ENCODE results near the gene POLA1. TPM values are rescaled to one million over a fixed set of nuclear protein-coding genes. Genes with fewer than 3 reads are reported as not detected.

Gene POLA1
- total and polyA plus RNA-seq, 2 experiments from 2014 or later = 4.9 to 19.0 TPM

- Histone ChIP-seq H3K4me1 (ENCODE audit: insufficient read depth) (no peaks in the 10 kb centered on the region), H2AFZ (no peak overlapping the region), H3K27me3 (no peaks in the 10 kb centered on the region), H3K79me2 (no peaks in the 10 kb centered on the region), H3K36me3 (replicated peaks; ENCODE audit: insufficient read depth, low read depth) (no peaks in the 10 kb centered on the region), H3K9me3 (ENCODE audit: low read depth) (no peaks in the 10 kb centered on the region), H4K20me1 (ENCODE audit: insufficient read depth, poor library complexity, severe bottlenecking) (no peaks in the 10 kb centered on the region), H3K9me2 (replicated peaks; ENCODE audit: insufficient read depth) (no peaks in the 10 kb centered on the region), H3K4me3 (no peak overlapping the region), H3K4me2 (no peak overlapping the region), H3K27ac (no peak overlapping the region)
- no peak for DNase-seq (ENCODE audit: low spot score)
- WGBS (ENCODE audit: low lambda C conversion rate, missing lambda C conversion rate) = 60% methylated on average over 5 of the region's 5 CpGs
- no peak for TF ChIP-seq EZH2phosphoT487 (IDR thresholded peaks at IDR 0.05; ENCODE audit: low read depth, severe bottlenecking, unreplicated experiment)
- no peak for TF ChIP-seq EZH2 (IDR thresholded peaks at IDR 0.05; ENCODE audit: borderline replicate concordance)
- TF ChIP-seq, protein P1, sequence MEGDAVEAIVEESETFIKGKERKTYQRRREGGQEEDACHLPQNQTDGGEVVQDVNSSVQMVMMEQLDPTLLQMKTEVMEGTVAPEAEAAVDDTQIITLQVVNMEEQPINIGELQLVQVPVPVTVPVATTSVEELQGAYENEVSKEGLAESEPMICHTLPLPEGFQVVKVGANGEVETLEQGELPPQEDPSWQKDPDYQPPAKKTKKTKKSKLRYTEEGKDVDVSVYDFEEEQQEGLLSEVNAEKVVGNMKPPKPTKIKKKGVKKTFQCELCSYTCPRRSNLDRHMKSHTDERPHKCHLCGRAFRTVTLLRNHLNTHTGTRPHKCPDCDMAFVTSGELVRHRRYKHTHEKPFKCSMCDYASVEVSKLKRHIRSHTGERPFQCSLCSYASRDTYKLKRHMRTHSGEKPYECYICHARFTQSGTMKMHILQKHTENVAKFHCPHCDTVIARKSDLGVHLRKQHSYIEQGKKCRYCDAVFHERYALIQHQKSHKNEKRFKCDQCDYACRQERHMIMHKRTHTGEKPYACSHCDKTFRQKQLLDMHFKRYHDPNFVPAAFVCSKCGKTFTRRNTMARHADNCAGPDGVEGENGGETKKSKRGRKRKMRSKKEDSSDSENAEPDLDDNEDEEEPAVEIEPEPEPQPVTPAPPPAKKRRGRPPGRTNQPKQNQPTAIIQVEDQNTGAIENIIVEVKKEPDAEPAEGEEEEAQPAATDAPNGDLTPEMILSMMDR (IDR thresholded peaks at IDR 0.05; ENCODE audit: poor library complexity) = no peak
Measured at GRCh38 chrX:24842486-24842885, 148.8 kb downstream of the POLA1 start.

- H3K4me3 ChIP-seq = no peak overlapping the region
- no peak for DNase-seq (ENCODE audit: low spot score)
- no peaks in the 10 kb centered on the region for H3K4me1 ChIP-seq (ENCODE audit: insufficient read depth)
- H3K9me2 ChIP-seq (replicated peaks; ENCODE audit: insufficient read depth) = no peaks in the 10 kb centered on the region
- TF ChIP-seq EZH2 (IDR thresholded peaks at IDR 0.05; ENCODE audit: borderline replicate concordance) (no peak), EZH2phosphoT487 (IDR thresholded peaks at IDR 0.05; ENCODE audit: low read depth, severe bottlenecking, unreplicated experiment) (no peak)
- TF ChIP-seq, protein P1 (IDR thresholded peaks at IDR 0.05; ENCODE audit: poor library complexity) = no peak
- no peaks in the 10 kb centered on the region for H3K79me2 ChIP-seq
- 81% methylated on average over 3 of the region's 3 CpGs for WGBS (ENCODE audit: low lambda C conversion rate, missing lambda C conversion rate)
- H3K27ac ChIP-seq = no peak overlapping the region
- H3K27me3 ChIP-seq = no peaks in the 10 kb centered on the region
- no peaks in the 10 kb centered on the region for H3K36me3 ChIP-seq (replicated peaks; ENCODE audit: insufficient read depth, low read depth)
- no peak overlapping the region for H2AFZ ChIP-seq
- H4K20me1 ChIP-seq (ENCODE audit: insufficient read depth, poor library complexity, severe bottlenecking) = no peaks in the 10 kb centered on the region
- no peak overlapping the region for H3K4me2 ChIP-seq
- H3K9me3 ChIP-seq (ENCODE audit: low read depth) = no peaks in the 10 kb centered on the region
Measured at GRCh38 chrX:24846550-24847150, 152.9 kb downstream of the POLA1 start.

DNA sequence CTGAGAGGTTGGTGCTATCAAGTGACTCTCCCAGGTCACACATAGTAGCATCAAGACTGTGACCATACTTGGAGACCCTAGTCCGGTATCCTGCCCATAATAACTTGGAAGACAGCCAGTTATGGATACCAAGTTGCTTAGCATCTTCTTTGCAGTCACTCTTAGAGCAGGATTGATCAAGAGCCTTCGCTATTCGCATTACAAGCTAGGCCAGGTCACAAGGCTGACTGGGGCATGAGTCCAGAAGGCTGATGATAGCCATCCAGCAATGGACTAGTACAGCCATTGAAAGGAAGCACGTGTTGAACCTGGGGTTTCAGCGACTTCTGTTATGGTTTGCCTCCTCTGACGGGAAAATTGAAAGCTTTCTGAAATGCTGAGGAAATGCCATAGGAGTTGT is 157.6 kb downstream of the POLA1 start:
- no peaks in the 10 kb centered on the region for H3K36me3 ChIP-seq (replicated peaks; ENCODE audit: insufficient read depth, low read depth)
- H4K20me1 ChIP-seq (ENCODE audit: insufficient read depth, poor library complexity, severe bottlenecking) = no peaks in the 10 kb centered on the region
- no peak for DNase-seq (ENCODE audit: low spot score)
- no peaks in the 10 kb centered on the region for H3K4me1 ChIP-seq (ENCODE audit: insufficient read depth)
- no peak overlapping the region for H3K4me2 ChIP-seq
- no peaks in the 10 kb centered on the region for H3K79me2 ChIP-seq
- H3K9me2 ChIP-seq (replicated peaks; ENCODE audit: insufficient read depth) = no peaks in the 10 kb centered on the region
- WGBS (ENCODE audit: low lambda C conversion rate, missing lambda C conversion rate) = 96% methylated on average over 6 of the region's 6 CpGs
- H3K4me3 ChIP-seq = no peak overlapping the region
- H3K9me3 ChIP-seq (ENCODE audit: low read depth) = no peaks in the 10 kb centered on the region
- TF ChIP-seq, protein P1 (IDR thresholded peaks at IDR 0.05; ENCODE audit: poor library complexity) = no peak
- TF ChIP-seq EZH2 (IDR thresholded peaks at IDR 0.05; ENCODE audit: borderline replicate concordance) (no peak), EZH2phosphoT487 (IDR thresholded peaks at IDR 0.05; ENCODE audit: low read depth, severe bottlenecking, unreplicated experiment) (no peak)
- H3K27ac ChIP-seq = no peak overlapping the region
- no peak overlapping the region for H2AFZ ChIP-seq
- no peaks in the 10 kb centered on the region for H3K27me3 ChIP-seq

Measured in hepatocyte (in vitro differentiated cells).